GM19023 (cell line): ENCODE measurements around the gene CEP170.
A peak's percentile ranks its signal among the peaks of the same experiment; 100 is the strongest.

Experiments used
- ATAC-seq: cut with Tn5 transposase; IDR thresholded peaks from one replicate; pipeline ENCODE4 v1.9.1; 2021; ENCODE audit warnings: mild to moderate bottlenecking, moderate library complexity; ENCODE audit not compliant: unreplicated experiment

Gene CEP170

GRCh38 chr1:243268751-243269460 lies 13.8 kb upstream of the CEP170 start:
- ATAC-seq: no peak

DNA sequence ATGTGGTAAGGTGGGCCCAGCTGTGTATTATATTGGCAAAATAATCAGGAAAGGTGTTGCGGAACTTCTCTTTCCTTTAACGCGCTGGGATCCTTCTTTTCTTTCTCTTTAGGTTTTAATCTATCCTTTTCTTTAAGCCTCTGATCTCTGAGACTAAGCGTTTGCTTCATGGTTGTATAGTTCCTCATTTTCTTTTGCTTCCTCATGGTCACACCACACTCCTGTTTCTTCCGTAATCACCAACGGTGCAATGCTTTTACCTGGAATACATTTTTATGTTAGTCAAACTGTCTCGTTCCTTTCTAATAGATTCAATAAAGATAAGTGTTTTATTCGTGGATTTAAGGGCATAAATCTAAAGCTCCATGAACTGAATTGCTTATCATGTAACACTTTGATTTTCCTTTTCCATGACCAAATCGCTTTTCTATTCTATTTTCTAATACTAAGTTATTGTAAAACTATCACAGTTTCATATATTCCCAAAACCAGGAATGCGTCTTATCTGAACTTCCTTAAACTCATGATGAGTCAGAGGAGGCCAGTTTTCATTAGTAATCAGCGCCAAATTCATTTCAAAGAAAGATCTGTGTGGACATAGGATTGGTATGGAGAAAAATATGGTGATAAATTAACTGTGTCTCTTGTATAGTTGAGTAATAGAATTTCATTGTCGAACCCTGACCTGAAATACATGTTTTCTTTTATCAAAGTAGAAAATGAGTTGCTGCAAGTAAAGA lies 13.0 kb upstream of the CEP170 start:
- no peak for ATAC-seq

- ATAC-seq: no peak
Observed at GRCh38 chr1:243267471-243267880, 12.4 kb upstream of the CEP170 start.

DNA sequence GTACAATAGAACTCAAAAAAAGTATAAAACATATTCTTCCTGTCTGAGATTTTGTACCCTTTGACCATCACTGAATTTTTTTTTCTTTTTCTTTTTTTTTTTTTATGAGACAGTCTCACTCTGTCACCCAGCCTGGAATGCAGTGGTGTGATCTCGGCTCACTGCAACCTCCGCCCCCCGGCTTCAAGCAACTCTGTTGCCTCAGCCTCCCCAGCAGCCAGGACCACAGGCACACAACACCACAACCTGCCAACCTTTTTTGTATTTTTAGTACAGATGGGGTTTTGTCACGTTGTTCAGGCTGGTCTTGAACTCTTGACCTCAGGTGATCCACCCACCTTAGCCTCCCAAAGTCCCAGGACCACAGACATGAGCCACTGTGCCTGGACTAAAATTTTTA lies 11.2 kb upstream of the CEP170 start:
- no peak for ATAC-seq

DNA sequence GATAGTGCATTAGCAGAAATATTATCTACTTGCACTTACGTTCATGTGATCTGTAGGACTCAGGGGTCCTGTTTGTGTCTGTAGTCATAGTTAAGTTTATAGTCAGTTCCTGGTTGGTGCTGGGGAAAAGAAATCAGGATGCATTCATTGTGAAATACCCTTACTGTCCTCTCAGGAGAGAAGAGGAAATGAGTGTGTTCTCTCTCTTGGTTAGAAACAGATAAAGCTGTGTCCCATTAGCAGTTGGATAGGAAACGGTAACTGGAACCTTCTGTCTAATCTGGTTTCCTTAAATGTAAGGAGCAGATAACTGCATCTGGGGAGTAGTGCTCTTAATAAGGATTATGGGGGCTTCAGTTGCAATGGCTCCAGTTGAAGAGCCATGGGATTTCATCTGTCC lies 9.6 kb upstream of the CEP170 start:
- ATAC-seq: no peak

GRCh38 chr1:243261390-243261789 lies 6.3 kb upstream of the CEP170 start:
- ATAC-seq: no peak

GRCh38 chr1:243260221-243260880 lies 5.3 kb upstream of the CEP170 start:
- no peak for ATAC-seq

- ATAC-seq: no peak
Observed at GRCh38 chr1:243258731-243259130, 3.6 kb upstream of the CEP170 start.

DNA sequence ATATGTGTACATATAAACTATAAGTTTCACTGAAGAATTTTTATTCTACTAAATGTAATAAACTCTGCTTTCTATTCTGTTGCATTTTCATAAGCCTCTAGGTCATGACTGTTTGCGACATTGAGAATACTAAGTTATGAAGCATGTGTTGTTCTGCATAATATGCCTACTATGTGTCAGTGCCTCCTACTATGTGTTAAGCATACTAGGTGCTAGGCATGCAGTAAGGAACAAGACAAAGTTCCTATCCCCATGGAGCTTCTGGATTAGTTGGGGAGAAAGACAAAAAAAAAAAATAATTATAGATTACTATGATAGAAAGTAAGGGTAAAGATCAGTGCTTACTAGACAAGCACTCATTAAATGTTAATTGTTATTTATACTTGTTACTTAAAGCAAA lies 2.1 kb upstream of the CEP170 start:
- no peak for ATAC-seq

GRCh38 chr1:243256590-243256989 lies 1.5 kb upstream of the CEP170 start:
- no peak for ATAC-seq

DNA sequence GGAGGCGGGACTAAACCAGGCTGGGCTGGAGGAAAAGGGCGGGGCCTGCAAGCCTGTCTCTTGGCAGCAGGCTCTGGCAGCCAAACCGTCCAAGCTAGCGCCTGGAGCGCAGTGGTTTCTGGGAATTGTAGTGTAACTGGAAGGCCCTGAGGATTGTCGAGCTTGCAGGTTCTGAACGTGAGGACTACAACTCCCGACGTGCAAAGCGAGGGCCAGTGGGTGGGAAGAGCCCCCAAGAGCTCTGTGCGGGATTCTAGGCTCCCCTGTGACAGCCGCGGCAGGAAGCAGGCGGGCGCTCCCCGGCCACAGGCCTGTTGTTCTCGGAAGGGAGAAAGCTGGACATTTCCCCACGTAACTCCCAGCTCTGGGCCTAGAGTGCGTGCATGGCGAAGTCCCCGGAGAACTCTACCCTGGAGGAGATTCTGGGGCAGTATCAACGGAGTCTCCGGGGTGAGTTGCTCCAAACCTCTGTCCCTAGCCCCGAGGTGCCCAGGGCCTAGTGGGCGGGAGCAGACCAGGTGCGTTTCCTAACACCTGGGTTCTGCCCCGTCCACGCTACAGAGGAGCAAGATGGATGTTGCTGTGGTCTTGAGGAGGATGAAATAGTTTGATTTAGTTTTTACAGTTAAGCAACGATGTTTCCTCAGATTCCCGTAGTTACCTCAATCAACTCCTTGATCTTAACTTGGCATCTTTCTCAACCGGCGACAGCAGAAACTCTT lies 871 bp upstream of the CEP170 start, which contains the start of gene SDCCAG8:
Gene SDCCAG8, plus strand, starts transcription at position 251 of the 722 bp plus-strand sequence. Its CDS starts 133 bp downstream, at position 384.
- ATAC-seq: peak; percentile 66

DNA sequence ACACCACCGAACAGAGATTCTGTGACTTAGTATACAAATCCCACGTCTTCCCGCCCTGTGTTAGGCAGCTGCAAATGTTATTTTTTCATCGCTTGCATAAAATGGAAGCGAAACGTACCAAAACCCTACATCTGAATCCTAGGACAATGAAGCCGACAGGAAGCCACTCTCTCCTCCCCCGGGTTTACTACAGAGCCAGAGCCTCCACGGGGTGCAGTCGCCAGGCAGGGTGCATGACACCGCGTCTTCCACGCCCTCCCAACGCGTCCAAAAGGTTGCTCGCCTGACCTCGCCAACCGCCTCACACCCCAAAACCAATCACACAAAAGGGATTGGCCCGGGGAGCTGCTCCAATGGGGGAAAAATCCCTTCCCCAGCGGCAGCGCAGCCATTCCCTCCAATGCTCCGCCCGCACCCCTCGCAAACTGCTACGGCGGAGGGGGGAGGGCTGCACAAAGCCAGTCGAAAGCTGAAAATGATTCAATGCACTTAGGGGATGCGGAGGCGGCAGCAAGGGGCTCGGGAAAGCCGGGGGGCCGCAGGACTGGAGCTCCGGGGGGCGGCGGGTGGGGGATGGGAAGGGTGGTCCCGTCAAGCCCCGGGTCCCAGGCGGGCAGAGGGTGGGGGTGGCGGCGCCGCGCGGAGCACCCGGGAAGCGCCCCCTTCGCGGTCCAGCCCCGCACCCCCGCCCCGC lies 701 bp downstream of the CEP170 start:
- peak; percentile 19 for ATAC-seq

DNA sequence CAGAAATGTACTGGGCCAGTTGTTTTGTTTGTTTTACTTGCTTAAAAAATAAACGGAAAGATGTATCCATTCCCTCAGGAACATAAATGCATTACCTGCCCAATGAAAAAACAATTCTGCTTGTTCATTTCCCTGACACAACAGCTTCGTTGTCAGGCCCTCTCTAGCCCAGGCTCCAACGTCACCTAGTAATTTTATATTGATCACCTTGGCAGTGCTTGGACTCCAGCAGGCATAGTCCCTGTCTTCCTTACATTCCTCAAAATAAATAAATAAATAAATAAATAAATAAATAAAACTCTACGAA lies 1.2 kb downstream of the CEP170 start:
- no peak for ATAC-seq

GRCh38 chr1:243253211-243253925 lies 1.7 kb downstream of the CEP170 start:
- ATAC-seq: no peak

GRCh38 chr1:243251539-243251938 lies 3.5 kb downstream of the CEP170 start:
- ATAC-seq: no peak

- ATAC-seq: no peak
Observed at GRCh38 chr1:243250102-243250501, 5.0 kb downstream of the CEP170 start.

GRCh38 chr1:243249214-243249613 lies 5.9 kb downstream of the CEP170 start:
- no peak for ATAC-seq

GRCh38 chr1:243247901-243248300 lies 7.2 kb downstream of the CEP170 start:
- ATAC-seq: no peak

DNA sequence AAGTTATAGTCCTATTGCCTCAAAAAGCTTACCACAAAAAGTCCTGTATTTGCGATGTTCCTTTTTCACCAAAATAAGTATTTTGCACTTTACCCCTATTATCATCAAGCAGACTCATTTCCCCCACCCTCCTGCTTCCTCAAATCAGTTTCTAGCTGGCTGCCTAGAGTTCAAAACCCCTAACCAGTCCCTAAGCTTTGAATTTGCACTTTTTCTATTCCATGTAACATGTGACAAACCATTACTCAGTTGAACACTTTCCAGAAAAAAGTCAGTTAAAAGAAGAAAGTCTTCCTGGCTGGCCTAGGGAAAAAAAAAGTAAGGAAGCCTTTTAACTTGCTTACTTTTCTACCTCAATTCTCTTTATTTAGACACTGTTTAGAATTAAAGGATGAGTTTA lies 8.2 kb downstream of the CEP170 start:
- peak; percentile 52 for ATAC-seq

DNA sequence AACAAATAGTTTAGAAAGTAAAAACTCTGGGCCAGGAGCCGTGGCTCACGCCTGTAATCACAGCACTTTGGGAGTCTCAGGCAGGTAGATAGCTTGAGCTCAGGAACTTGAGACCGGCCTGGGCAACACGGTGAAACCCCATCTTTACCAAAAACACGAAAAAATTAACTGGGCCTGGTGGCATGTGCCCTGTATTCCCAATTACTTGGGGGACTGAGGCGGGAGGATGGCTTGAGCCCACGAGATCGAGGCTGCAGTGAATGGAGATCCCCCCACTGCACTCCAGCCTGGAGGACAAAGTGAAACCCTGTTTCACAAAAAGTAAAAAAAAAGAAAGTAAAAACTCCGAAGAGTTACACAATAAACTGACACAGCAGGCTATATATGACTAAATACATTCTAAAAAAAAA lies 10.6 kb downstream of the CEP170 start:
- no peak for ATAC-seq
